Heart right ventricle (tissue), 16 donors: ENCODE measurements around the gene FTO. TPM values are rescaled to one million over a fixed set of nuclear protein-coding genes. Genes with fewer than 3 reads are reported as not detected.

Experiments
- ATAC-seq, 8 donors: fragments of 200-7000 bp; cut with Tn5 transposase; one replicate each; pipeline ENCODE4 v1.9.1; 2020; ENCODE audit warnings: mild to moderate bottlenecking in 8 of 8, moderate library complexity in 8 of 8, moderate number of reproducible peaks in 1 of 8
- DNase-seq, 2 donors: peaks; one replicate each; pipeline ENCODE4 v3.0.0-alpha.2; 2020
- H3K27ac ChIP-seq, 10 donors: fragments of 200-600 bp; sonication (generic) in 2 of 10; one replicate each; pipeline versions ENCODE4 v1.5.0 to v1.8.0; 2020 to 2022; ENCODE audit warnings: mild to moderate bottlenecking in 3 of 10
- H3K27me3 ChIP-seq, 7 donors: fragments of 200-600 bp; one replicate each; pipeline ENCODE4 v1.8.0; 2021 to 2022; ENCODE audit warnings: mild to moderate bottlenecking in 2 of 7
- H3K36me3 ChIP-seq, 9 donors: fragments of 200-600 bp; sonication (generic) in 1 of 9; one replicate each; pipeline versions ENCODE4 v1.5.0 to v1.8.0; 2020 to 2022; ENCODE audit warnings: mild to moderate bottlenecking in 2 of 9
- H3K4me1 ChIP-seq, 9 donors: fragments of 200-600 bp; sonication (generic) in 1 of 9; one replicate each; pipeline versions ENCODE4 v1.5.0 to v1.8.0; 2020 to 2022; ENCODE audit warnings: mild to moderate bottlenecking in 4 of 9
- H3K4me3 ChIP-seq, 10 donors: fragments of 200-600 bp; sonication (generic) in 2 of 10; one replicate each; pipeline versions ENCODE4 v1.5.0 to v1.8.0; 2020 to 2022; ENCODE audit warnings: mild to moderate bottlenecking in 7 of 10, moderate library complexity in 2 of 10
- H3K9me3 ChIP-seq, 11 donors: fragments of 200-600 bp in 10 of 11; sonication (generic) in 2 of 11; one replicate each; pipeline versions ENCODE4 v1.5.0 to v1.8.0; 2013 to 2022; ENCODE audit warnings: mild to moderate bottlenecking in 2 of 11, control low read depth in 1 of 11, moderate library complexity in 1 of 11
- CTCF ChIP-seq, 9 donors: fragments of 200-600 bp; sonication (generic) in 2 of 9; IDR thresholded peaks; one replicate each; pipeline versions ENCODE4 v1.5.0 to v1.8.0; 2021 to 2022; ENCODE audit warnings: antibody characterized with exemption in 9 of 9, mild to moderate bottlenecking in 5 of 9, moderate library complexity in 1 of 9
- WGBS, 2 donors: extraction: QIAGEN DNeasy Blood & Tissue Kit; methylation state at CpG; one replicate each; pipeline ENCODE4 v1.1.7; 2013; ENCODE audit warnings: inconsistent platforms in 1 of 2; 5-methylcytosine and 5-hydroxymethylcytosine counted together
- intact Hi-C, 10 donors: fragments of 100-400 bp; cut with DNase I; formaldehyde crosslinking; loops; one replicate each; pipeline versions ENCODE4 v1.11.1 to v1.14.2; 2022
- polyA plus RNA-seq, 2 donors: library from polyadenylated mRNA; stranded (reverse); fragments of 200-250 nt; gene quantifications; one replicate each; pipeline ENCODE4 v1.2.3, GENCODE V29; 2013
- total RNA-seq, 10 donors: library from RNA; stranded (reverse); fragmentation: NEBNext Ultra II Directional in 3 of 10; extraction: Animal tissue kit (Norgen Biotek cat#: 25700) in 3 of 10; gene quantifications; one replicate each; pipeline versions ENCODE4 v1.2.1 to v1.2.4, GENCODE V29; 2021 to 2023
- donor health status: Arrhythmogenic right ventricular cardiomyopathy.
- donor health status: ischemic (EF 13 %, LVEDD 7.1; RV severe dilation, severe dysfunction).
- donor health status: healthy with polysubstance abuse.
- donor health status: DM: no; HTN: yes; CAD: no.
- donor health status: DM: no; HTN: no; CAD: no.
- donor health status: ischemic (EF 25% LVEDD 6.9; RV normal size, moderate dysfunction).
- donor health status: ischemic (EF 25% LVEDD 5.7; RV mildly dilated, moderate dysfunction).
- donor health status: healthy.
- donor health status: DM: yes; HTN: yes; CAD: no.
- donor health status: Ischemic cardiomyopathy.
- donor health status: ischemic (EF 35%, LVEDD 5.7; RV mildly dilated, moderate dysfunction).
- donor health status: nonischemic (EF 11% LVEDD 7.7; RV severe dilation, severe dysfunction).
- donor health status: DM: yes; HTN: yes; CAD: no.
- donor health status: PGD.
- donor health status: ischemic (EF 29% LVEDD 5.4; RV normal size, mild dysfunction).
- donor health status: nonischemic (EF 23%, LVEDD 6.1; RV moderate dilation, normal function).

The FTO gene
- total and polyA plus RNA-seq, 12 donors: 8.5 to 103 (median 90.0) TPM

DNA sequence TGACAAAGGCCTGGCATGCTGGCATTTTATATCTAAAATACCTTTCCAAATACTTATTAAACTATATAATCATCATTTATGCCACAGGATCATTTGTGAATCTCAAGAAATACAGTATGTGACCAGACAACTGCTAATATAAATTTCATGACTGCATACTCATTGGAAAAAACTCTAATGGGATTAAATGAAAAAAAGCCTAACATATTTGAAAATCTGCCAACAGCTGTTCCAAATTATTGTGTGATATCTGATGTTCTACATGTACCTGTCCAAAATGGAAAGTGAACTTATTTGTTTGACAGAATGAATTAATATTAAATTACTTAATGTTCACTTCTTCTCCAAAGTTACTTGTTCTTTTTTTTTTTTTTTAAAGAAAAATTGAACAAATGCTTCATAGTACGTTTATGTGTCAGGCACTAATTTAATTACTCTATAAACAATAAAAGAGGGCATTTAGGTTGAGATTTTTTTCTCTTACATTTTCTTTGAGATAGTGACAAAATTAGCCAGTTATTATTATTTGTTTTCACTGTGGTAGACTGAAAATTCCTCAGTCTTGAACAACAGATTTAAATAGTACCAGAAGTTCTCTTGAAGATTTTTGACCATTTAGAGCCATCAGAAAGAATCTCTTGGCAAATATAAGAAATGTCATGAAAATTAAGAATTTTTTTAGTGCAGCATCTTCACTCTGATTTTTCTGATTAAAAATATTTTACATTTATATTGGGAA, 114.0 kb downstream of the FTO start:
- no peak for ATAC-seq
- H3K4me1 ChIP-seq: peaks cover 0 to 28% (median 12%) of the 10 kb centered on the region in 9 donors
- WGBS, 2 donors: 78 to 89% methylated on average over 1 of the region's 1 CpG
- H3K36me3 ChIP-seq: peaks cover 0 to 26% (median 0%) of the 10 kb centered on the region in 9 donors
- no peaks in the 10 kb centered on the region for H3K27me3 ChIP-seq
- no peak overlapping the region for H3K27ac ChIP-seq
- DNase-seq: no peak
- no peaks in the 10 kb centered on the region for H3K9me3 ChIP-seq
- TF ChIP-seq CTCF (IDR thresholded peaks at IDR 0.05): no peak
- intact Hi-C loops: no loop called here
- H3K4me3 ChIP-seq: no peak overlapping the region

GRCh38 chr16:53821487-53821886, 117.5 kb downstream of the FTO start:
- H3K36me3 ChIP-seq: peaks cover 0 to 8% (median 0%) of the 10 kb centered on the region in 9 donors
- ATAC-seq (no peak), DNase-seq (no peak)
- H3K9me3 ChIP-seq: no peaks in the 10 kb centered on the region
- H3K4me3 ChIP-seq: no peak overlapping the region
- H3K27me3 ChIP-seq: no peaks in the 10 kb centered on the region
- 93 to 97% methylated on average over 1 of the region's 1 CpG for WGBS, 2 donors
- H3K27ac ChIP-seq: no peak overlapping the region
- H3K4me1 ChIP-seq: peaks cover 0 to 40% (median 25%) of the 10 kb centered on the region in 9 donors
- no peak for TF ChIP-seq CTCF (IDR thresholded peaks at IDR 0.05)
- intact Hi-C loops: no loop called here

DNA sequence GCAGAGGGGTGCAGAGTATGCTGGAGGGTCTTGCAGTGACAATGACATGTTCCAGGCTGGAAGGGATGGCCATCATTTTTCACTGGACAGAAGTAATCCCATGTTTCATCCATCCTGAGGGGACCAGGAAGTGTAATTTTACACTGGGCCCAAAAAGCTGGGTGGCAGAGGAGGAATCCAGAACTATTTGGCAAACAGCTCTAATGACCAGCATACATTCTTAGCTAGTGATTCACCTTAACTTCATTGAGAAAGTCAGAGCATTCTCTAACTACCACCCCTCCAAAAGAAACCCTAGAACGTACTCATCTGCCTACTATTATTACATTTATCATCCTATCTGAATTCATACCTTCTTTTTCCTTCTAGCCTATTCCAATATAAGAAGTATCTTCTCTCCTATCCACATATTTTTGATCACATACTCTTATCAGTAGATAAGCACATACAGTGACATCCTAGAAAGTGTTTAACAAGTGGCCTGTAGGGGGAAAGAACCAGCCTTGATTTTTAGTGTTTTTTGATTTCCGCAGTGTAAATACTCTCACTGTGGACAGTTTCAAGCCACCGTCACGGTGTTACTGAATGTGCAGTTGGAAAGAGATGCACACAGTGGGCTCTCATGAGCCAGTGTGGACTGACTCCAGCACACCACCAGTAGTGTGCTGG, 118.1 kb downstream of the FTO start:
- ATAC-seq: no peak
- Histone ChIP-seq H3K4me1 (peaks cover 0 to 46% (median 25%) of the 10 kb centered on the region in 9 donors), H3K4me3 (no peak overlapping the region), H3K27ac (no peak overlapping the region), H3K27me3 (no peaks in the 10 kb centered on the region), H3K36me3 (peaks cover 0 to 14% (median 0%) of the 10 kb centered on the region in 9 donors), H3K9me3 (no peaks in the 10 kb centered on the region)
- DNase-seq: no peak
- intact Hi-C loops: no loop called here
- 85 to 96% methylated on average over 4 of the region's 4 CpGs for WGBS, 2 donors
- TF ChIP-seq CTCF (IDR thresholded peaks at IDR 0.05): no peak

DNA sequence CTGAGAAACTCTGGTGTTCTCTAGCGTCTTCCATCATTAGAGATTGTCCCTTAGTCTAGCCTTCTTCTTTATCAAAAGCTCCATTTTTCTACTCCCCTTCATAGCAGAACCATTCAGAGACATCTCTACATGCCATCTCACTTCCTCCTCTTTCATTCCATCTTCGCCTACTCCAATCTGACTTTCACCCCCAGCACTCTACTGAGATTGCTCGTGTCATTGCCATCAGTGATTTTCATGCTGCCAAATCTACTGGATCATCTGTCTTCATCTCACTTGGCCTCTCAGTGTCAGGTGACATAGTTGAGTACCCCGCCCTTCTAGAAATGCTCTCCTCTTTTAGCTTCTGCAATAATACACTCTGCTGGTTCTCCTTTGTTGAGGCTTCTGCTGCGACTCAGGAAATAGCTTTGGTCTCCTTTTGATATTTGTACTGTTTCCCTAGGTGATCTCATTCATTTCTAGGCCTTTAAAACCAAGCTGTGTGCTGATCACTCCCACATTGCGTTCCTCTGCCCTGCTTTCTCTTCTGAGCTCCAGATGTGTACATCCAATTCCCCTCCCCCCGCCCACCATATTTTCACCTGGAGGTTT, 119.1 kb downstream of the FTO start:
- Histone ChIP-seq H3K4me1 (peaks cover 0 to 39% (median 16%) of the 10 kb centered on the region in 9 donors), H3K36me3 (peaks cover 0 to 14% (median 0%) of the 10 kb centered on the region in 9 donors), H3K27ac (no peak overlapping the region), H3K27me3 (no peaks in the 10 kb centered on the region), H3K4me3 (no peak overlapping the region), H3K9me3 (no peaks in the 10 kb centered on the region)
- WGBS, 2 donors: 89 to 98% methylated on average over 7 of the region's 7 CpGs
- DNase-seq (no peak), ATAC-seq (no peak)
- intact Hi-C loops: no loop called here
- TF ChIP-seq CTCF (IDR thresholded peaks at IDR 0.05): no peak
